Stimulated activated CD4-positive, alpha-beta T cell treated with anti-CD3 and anti-CD28 coated beads, Interleukin-12 subunit alpha, Interleukin-12 subunit beta, amount 100 ng/mL, for 4 hours (primary cell): Measurements from ENCODE around the gene RBM17.
"Not testable (repeated sequence)": the region's sequence is repeated elsewhere in the genome, so short reads cannot be mapped to it uniquely, and the experiment has no call there.

ENCODE experiments used
- DNase-seq: peaks from one replicate; pipeline ENCODE4 v3.0.0-alpha.2; 2020

Gene RBM17

DNA sequence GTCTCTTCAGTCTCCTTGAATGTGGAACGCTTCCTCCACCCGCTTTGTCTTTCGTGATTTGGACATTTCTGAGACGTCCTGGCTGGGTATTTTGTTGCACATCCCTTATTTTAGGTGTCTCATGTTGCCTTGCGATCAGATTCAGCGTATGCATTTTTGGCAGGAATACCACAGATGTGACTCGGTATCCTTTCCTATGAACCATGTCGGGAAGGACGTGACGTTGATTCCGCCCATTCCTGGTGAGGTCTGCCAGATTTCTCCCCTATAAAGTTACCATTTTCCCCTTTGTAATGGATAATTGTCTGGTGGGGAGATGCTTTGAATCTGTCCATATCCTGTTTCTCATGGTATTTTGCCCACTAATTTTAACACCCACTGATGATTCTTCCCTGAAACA lies 49.6 kb downstream of the RBM17 start:
- DNase-seq, result no peak

DNA sequence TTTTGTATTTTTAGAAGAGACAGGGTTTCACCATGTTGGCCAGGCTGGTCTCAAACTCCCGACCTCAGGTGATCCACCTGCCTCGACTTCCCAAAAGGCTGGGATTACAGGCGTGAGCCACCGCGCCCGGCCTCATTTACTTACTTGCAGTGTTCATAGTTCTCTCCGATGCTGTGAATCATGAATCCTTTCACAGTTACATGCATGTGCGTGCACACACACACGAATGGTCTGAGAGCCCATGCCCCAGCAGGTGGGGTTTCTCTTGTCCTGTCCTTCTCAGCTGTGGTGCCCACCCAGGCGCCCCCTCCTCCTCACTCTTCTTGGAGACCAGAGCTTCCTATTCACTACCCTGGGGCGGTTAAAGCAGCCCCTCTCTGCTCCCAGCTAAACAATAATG lies 50.6 kb downstream of the RBM17 start:
- DNase-seq, result no peak

DNA sequence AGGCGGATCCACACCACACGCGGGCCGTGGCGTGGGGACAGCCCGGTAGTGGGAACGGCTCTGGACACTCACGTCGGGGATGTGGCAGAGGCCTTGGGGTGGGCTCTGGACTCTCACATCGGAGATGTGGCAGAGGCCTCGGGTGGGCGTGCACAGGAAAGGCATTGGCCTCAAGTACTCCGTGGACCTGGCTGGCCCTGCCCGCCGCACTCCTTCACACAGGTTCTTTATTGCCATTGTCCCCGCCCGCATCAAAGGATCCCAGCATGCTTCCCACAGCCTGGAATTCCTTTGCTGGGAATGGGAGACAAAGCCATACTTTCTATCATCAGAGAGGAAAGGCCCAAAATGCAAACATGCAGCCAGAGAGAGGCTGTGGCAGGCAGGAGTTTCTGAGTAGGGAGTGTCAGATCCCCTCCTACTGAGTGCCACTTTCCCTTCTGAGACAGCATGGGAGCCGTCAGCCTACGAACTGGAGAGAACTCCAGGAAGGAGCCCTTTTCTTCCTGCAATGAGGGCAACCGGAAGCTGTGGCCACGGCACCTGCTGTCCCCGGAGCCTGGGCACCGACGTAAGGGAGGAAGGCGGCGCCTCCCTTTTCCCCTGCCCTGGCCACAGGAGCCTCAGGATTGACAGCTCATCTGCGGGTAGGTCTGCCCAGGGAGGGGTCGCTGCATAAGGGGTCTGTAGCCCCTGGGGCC lies 51.5 kb downstream of the RBM17 start:
- no peak for DNase-seq

DNA sequence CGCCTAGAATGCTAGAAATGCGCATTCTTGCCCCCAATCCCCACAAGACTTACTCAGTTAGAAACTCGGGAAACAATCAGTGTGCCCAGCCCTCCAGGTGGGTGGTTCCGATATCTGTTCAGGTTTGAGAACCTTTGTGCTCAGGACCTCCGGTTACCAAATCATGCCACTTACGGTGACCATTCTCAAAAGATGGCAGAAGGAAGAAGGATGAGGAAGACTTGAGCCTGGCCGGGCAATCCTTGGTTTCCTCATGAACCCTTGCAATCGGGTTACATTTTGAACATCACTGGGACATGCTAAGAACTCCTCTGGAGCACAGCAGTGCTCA lies 52.1 kb downstream of the RBM17 start:
- DNase-seq, result no peak

DNA sequence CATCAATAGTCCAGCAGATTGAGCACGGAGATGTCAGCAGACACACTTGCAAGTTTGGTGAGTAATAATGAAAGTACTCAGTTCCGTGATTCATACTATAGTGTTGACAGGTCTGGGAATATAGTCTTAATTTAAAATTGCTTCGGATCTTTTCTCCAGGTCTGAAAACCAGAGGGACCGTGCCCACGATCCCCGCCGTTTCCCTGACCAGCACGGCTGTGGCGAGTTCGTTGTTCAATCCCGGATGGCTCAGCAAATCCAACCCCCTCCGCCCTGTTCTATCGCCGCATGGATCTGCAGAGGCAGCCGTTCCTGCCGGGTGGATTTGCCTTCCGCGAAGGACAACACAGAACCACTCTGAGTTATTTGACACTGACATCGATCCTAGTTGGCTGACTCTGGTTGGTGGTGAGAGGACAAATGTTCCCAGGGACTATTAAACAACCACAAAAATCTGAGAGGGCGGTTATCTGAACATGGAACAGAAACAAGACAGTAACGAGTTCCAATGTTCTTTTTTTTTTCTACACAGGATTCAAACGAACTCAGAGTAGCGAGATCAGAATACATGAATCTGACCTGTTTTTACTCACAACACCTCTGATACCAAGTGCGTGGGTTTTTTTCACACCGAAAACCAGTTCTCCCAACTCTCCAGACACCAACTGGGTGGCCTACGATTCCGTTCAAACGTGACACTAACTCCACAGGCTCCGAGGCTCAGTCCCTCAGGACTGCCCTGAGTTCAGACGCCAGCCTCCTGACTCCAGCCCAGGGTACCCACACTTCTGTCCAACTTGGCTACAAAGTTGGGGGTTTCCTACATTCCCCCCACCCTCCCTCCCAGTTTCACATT lies 52.7 kb downstream of the RBM17 start:
- no peak for DNase-seq

DNA sequence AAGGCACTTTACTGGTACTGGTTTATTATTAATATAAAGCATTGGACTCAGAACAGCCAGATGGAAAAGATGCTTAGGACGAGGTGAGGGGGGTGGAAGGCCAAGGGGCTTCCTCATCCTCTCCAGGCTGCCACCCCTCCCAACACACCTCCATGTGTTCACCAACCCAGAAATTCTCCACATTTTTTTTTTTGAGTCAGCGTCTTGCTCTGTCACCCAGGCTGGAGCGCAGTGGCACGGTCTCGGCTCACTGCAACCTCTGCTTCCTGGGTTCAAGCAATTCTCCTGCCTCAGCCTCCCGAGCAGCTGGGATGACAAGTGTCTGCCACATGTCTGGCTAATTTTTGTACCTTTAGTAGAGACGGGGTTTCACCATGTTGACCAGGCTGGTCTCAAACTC lies 53.4 kb downstream of the RBM17 start:
- not testable (repeated sequence) for DNase-seq

DNA sequence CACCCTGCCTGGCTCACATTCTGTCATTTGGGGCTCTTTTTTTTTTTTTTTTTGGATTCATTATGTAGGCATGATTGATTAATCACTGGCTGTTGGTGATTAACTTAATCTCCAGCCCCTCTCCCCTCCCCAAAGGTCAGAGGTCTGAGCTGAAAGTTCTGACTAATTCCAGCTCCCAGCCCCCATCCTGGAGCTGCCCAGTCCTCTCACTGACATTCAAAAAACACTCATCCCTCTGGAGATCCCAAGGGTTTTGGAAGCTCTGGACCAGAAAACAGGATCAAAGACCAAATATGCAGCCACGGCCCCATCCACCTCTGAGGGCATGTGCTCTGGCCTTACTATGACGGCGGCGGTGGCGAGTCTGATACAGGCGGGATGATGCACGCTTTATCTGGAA lies 53.8 kb downstream of the RBM17 start:
- no peak for DNase-seq

DNA sequence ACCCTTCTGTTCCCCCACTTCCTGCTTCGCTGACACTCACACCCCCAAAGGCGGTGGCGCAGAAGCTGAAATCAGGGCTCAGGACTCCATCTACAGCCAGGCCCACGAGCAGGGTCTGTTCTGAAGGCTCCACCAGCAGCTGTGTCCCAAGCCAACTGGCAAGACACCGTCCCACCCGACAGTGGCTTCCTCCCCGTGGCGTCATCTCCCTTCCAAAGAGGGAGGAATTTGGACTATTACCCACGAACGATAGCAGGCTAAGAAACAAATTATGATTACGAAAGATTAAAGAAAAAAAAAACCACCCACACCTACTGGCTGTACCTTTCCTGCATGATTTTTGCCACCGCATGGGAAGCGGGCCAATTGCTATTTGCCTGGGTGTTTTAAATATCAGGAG lies 54.3 kb downstream of the RBM17 start:
- no peak for DNase-seq

DNA sequence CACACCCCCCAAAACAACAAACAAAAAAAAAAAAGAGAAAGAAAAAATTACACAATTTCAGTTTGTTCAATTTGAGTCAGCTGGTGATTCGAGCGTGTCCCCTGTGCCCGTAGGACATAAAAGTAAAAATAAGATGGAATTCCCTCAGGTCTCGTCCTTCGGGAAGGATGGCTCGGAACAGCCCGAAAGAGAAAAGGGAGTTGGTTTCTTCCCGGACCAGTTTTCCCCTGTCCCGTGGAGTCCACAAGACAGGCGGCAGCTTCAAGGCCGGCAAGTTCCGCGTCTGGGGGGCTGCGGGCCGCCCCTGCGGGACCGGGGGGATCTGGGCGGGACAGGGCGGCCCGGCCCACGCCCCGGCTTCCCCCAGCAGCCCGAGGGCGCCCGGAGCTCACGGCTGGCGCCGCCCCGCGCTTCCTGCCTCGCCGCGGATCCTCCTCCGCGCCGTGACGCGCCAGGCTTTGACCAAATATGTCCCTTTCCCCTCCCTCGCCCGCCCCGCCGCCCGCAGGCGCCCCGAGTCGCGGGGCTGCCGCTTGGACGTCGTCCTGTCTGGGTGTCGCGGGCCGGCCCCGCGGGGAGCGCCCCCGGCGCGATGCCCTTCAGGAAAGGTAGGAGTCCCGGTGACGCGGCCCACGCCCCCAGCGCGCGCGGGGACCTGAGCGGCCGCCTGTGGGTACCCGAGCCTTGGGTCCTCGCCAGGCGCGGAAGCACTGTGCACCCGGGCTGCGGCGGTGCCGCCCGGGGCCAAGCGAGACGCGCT lies 55.8 kb downstream of the RBM17 start:
- peak; percentile 86 for DNase-seq

DNA sequence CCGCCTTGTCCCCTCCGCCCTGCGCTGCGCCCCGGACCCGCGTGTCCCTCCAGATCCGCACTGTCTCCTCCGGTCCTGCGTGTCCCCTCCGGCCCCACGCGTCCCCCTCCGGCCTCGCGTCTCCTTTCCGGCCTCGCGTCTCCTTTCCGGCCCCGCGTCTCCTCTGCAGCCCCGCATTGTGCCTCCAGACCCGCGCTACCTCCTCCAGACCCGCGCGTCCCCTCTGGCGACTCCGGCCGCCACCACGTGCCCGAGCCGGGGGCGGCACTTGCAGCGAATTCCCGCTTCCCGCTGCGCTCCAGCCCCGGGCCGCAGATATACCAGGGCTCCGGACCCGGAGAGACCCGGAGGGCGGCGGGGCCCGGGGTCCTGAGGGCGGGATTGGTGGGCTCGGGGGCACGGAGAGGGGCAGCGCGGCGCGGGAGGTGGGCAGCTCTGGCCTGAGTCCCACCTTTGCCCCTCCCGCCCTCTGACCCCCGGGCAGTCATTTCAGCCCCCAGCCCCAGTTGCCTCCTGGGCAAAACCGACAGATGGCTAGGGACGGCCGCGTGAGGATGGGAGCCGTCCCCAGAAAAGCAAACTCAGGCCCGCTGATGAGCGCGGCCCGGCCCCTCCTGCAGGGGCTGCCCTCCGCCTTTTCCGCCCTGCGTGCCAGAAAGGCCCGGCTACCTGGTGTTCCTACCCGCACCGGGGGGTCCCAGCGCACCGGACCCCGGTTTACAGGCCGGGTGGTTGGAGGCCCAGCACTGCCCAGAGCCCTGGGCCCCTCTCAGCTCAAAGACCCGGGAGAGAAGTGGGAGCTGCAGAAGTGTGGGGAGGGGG lies 56.5 kb downstream of the RBM17 start:
- no peak for DNase-seq

DNA sequence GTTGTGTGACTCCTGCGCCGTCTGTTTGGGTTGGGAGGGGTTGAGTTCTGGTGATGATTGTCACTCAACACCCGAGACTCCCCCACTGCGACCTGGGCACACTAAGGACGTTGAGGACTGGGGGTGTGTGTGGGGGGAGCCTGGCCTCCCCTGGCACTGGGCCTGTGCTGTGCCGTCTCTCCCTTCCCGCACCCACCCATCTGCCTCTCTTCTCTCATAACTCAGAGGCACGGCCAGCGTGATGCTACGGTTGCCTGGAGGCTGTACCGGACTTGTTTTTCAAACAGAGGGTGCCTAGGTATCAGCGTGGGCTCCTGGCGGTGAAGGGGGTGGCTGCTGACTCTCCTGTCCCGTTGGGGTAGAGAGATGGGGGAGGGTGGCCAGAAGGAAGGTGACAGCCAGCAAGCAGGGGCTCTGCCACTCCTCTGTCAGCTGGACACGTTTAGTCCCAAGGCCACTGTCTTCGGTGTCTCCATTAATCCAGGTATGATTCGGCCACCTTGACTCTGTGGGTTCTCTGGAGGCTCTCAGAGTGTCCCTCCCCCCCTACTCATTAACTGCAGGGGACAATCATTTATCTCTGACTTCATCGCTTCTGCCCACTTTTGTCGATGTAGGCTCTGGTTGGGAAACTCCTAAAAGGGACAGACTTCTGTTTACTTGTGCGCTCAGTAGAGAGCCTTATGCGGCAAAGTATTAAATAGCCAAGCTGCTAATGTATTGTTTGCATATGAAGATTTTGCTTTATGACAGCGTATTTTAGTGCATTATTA lies 57.4 kb downstream of the RBM17 start:
- no peak for DNase-seq

DNA sequence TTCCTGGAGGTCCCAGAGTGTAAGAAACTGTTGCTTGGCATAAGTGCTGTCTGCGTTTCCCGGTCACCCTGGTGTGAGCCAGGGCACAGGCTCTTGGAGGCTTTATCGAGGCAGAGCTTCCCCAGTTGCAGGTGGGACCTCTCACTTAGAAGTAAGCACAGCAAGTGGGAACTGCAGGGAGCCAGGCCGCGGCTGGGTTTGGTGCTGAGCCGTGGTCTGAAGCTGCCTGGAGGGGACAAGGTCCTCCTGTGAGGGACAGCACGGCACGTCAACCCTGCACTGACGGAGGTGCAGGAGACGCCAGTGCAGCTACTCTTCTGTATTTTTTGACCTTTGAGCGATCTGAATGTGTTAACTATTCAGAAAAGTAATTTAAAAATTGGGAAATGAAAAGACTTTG lies 58.1 kb downstream of the RBM17 start:
- no peak for DNase-seq

DNA sequence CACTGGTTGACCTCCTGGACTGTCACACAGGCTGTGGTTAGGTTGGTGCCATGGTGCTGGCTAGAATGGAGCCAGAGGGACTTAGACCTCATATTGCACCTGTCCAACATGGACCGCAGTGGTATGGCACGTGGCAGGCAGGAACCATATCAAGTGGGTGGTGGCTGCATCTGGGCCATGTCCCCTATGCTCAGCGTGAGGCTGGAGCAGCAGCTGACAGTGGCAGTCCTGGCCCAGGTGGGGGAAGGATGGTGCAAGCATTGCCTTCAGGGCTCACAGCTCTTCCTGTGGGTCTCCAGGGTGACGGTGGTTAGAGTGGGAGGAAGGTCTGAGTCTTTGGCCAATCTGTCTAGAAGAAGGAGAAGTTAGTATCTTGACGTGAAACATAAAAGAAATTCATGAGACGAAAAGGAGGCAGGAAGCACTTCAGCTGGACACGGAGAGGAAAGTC lies 59.4 kb downstream of the RBM17 start:
- no peak for DNase-seq

DNA sequence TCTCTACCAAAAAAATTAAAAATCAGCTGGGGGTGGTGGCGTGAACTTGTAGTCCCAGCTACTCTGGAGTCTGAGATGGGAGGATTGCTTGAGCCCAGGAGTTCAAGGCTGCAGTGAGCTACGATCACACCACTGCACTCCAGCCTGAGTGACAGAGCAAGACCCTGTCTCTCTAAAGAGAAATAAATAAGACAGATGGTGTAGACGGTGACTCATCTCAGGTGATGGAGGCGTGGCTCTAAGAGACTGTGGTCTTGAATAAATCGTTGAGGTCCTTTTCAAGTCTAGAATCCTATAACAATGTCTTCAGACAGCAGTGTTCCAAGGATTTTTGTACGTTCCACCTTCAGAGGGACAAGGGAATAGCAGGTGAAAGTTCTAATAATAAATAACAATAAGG lies 60.1 kb downstream of the RBM17 start:
- DNase-seq, result no peak

DNA sequence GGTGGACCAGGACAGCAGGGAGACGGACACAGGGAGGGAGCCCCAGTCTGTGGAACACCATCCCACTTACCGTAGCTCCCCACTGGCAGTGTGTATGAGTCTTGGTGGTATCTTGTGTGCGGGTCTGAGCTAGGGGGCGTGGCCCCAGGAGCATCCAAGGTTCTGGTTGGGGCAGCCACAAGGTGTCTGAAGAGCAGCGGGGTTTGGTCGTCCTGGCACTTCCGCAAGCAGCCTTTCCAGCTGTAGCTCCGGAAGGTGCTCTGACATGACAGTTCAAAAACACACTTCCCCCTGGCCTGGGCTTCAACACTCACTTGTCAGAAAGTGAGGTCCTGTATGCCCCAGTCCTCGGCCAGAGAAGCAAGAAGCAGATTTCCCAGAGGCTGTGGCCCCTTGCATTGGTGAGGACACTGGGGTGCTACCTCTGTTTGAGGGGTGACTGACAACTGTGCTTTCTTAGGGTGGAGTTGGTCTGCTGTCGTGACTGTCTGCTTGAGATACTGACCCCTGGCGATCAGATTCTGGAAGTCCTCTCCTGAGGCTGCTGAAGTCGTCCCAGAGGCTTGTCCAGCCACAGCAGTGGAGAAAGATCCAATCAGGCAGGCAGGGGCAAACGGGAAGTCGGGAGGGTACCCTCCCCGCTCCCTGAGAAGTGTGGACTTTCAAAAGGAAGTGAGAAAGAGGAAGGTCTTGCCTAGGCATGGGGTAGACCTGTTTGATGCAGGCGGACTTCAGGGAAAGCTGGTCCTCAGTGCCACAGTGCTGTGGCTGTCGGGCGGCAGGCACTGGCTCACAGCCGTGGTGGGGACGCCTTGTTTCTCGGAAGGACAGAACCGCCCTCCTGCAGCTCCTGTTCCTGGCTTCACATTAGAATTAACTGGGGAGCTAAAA lies 62.5 kb downstream of the RBM17 start:
- DNase-seq, result no peak

DNA sequence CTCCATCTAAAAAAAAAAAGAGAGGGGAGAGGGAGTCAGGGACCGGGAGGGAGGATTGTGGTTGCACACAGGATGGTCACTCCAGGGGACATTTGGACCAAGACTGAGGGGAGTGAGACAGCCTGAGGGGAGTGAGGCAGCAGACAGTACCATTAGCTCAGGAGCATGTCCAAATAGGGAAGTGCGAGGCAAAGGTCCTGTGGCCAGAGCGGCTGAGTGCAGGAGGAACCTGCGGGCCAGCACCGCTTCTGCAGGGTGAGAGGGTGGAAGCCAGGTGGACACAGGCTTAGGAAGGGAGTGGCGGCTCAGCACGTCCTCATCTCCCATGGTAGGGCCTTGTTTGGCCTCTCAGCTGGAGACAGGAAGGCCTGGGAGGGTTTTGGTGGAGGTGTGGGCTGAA lies 65.0 kb downstream of the RBM17 start:
- DNase-seq, result no peak

DNA sequence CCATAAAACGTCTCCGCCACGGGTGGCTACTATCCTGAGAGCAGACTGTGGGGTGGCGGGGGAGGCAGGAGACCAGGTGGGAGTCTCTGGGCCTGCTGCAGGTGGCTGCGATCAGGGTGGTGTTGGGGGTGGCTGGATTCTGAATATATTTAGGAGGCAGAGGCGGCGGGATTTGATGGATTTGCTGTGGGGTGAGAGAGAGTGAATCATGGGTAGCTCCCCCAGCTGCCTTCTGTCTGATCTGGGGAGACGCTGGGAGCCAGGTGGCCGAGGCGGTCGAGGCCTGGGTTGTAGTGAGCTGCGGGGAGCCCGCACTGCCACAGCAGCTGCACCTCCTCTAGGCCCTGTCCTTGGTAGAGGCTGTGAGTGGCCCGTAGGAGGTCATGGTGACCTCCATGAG lies 65.7 kb downstream of the RBM17 start:
- no peak for DNase-seq

DNA sequence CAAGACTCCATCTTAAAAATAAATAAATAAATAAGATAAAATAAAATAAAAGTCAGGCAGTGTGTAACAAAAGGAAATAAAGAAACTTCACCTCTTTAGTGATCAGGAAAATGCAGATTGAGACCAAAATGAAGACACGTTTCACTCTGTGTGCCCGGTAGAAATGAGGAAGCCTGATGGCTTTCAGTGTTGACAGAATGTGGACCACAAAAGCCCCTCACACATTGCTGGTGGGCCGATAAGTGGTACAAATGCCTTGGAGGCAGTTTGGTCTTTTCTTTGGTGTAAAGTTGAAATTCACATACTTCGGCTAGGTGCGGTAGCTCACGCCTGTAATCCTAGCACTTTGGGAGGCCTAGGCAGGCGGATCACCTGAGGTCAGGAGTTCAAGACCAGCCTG lies 69.4 kb downstream of the RBM17 start:
- no peak for DNase-seq

DNA sequence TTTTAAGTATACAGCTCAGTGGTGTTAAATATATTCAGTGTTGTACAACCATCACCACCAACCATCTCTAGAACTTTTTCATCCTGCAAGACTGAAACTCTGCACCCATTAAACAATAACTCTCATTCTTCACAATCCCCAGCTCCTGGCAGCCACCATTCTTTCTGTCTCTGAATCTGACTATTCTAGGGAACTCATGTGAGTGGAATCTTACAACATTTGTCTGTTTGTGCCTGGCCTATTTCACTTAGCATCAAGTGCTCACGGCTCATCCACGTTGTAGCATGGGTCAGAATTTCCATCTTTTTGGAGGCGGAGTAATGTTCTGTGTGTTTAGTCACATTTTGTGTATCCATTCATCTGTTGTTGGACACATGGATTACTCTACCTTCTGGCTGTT lies 73.1 kb downstream of the RBM17 start:
- DNase-seq, result no peak

DNA sequence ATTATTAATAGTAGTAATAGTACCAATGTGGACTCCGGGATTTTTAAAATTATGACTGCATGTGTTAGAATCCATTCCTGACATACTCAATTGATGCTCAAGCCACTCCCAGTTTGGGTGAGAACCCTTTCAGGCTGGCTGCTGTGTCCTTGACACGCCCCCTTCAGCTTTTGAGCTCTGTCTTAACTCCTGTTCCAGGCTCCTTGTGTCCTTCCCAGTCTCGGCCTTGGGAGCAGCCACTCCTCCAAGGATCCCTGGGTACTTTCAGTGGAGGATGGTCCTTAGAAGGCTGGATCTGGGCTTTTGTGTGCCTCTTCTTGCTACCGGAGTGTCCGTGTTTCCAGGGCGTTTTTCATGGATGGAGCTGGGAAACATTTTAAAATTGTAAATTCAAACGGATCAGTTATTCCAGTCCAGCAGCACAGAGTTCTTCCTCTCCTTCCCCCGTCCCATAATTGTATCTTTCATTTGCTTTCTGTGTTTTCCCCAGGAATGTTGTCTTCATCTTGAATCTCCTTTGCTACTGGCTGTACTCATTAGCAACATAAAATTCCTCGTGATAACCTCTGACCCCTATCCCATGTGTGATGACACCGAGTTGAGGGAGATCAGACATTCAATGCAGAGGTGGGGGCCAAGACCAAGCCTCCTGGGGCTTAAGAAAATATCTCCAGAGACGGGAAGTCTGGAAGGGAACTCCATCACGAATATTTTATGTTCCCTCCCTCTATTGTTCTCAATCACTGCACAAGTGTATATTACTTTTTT lies 73.9 kb downstream of the RBM17 start:
- DNase-seq, result no peak
